NK-92 (cell line): Measurements from ENCODE around the gene RIOK3.

Experiments
- DNase-seq: peaks from one replicate; lab custom pipeline; 2025; ENCODE audit not compliant: unreplicated experiment; lab: John Stamatoyannopoulos, UW

The RIOK3 gene

DNA sequence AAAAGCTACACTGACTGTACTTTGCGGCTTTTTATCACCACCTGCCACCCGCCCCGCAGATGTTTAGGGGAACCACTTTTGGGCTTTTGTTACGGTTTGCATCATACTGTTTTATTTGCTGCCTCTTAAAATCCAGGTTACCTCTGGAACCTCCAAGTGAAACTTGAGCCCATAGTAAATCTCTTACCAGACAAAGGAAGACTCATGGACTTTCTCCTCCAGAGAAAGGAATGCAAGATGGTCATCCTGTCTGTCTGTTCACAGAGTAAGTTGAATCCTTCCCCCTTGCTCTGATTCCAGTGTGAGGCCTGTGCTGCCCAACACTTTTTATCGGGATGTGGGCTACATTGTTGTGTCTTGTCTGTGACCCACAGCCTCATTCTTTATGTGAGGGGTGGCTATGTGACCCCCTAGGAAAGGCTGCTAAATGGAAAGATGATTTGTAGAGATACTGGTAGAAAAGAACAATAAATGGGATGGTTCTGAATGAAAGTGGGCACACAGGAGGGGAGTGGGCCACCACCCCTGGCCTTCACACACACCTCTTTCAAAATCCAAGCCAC, 73.5 kb downstream of the RIOK3 start:
- no peak for DNase-seq

GRCh38 chr18:23528580-23529472, 75.7 kb downstream of the RIOK3 start:
- no peak for DNase-seq

GRCh38 chr18:23529604-23530003, 76.5 kb downstream of the RIOK3 start:
- DNase-seq, result no peak

- no peak for DNase-seq
These were observed 77.1 kb downstream of the RIOK3 start for GRCh38 chr18:23530195-23530594.

DNA sequence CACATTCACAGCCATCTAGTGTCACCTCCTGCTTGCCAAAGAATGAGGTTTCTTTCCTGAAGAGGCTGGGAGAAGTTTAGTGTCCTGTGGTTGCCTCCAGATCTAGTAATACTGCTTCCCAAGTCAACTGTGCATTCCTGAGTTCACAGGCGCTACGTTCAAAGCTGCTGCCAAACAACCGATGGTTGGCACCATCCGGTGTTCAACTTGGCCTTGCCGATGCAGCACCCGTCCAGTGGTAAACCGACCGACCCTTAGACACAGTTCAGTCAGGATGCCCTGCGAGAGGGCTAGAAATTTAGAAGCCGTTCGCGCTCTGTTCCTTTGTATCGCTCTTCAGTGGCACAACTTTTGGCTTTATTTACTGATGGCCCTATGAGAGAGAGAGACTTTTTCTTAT, 78.8 kb downstream of the RIOK3 start:
- DNase-seq, result no peak
